Esophagus squamous epithelium (tissue), 4 donors: ENCODE measurements around the gene OBSCN.

Experiments
- CTCF ChIP-seq, 6 experiments: fragments of 450-650 bp in 4 of 6; fragments of 200-600 bp in 2 of 6; sonication (generic) in 2 of 6; IDR thresholded peaks; one replicate each; pipeline ENCODE4 v1.5.1; 2016 to 2019; ENCODE audit warnings: antibody characterized with exemption in 6 of 6, mild to moderate bottlenecking in 4 of 6, moderate library complexity in 4 of 6
- POLR2A ChIP-seq, 4 donors: fragments of 450-650 bp; IDR thresholded peaks; one replicate each; pipeline ENCODE4 v1.6.1; 2017; ENCODE audit warnings: antibody characterized with exemption in 4 of 4, mild to moderate bottlenecking in 4 of 4, moderate library complexity in 3 of 4

GRCh38 chr1:228295981-228296380 is 88.1 kb downstream of the OBSCN start:
- TF ChIP-seq CTCF (IDR thresholded peaks at IDR 0.05) (no peak), POLR2A (IDR thresholded peaks at IDR 0.05) (no peak)
